K562 (cell line): ENCODE data around the gene RC3H2. TPM values are rescaled to one million over a fixed set of nuclear protein-coding genes. Genes with fewer than 3 reads are reported as not detected.

Experiments
- ATAC-seq: fragments of 200-7000 bp; cut with Tn5 transposase; 3 replicates; pipeline ENCODE4 v1.9.1; 2020; ENCODE audit warnings: moderate library complexity
- BruUV-seq: library from RNA; stranded (reverse); fragments of 400-500 nt; replicated peaks from 2 replicates; lab custom pipeline; 2021; lab: Mats Ljungman, UMichigan
- CTCF ChIA-PET: fragments of 300-600 bp; formaldehyde crosslinking; extraction: SDS; loops from one replicate; lab custom pipeline; 2021; ENCODE audit warnings: low intra/inter-chr PET ratio; lab: Yijun Ruan, JAX
- POLR2A ChIA-PET: fragments of 300-600, 350-650 bp; sonication (Branson Sonifier 250); formaldehyde crosslinking; extraction: SDS; loops from one replicate; lab custom pipeline; 2021; ENCODE audit warnings: antibody characterized with exemption, inconsistent platforms; lab: Yijun Ruan, JAX
- DNase-seq, 4 experiments: peaks; one replicate each; pipeline versions ENCODE4 v3.0.0 to v3.0.0-alpha.2; 2011 to 2018; ENCODE audit warnings: low spot score in 3 of 4, mixed read lengths in 3 of 4; ENCODE audit errors: extremely low read depth in 1 of 4
- FAIRE-seq: peaks from 2 replicates; lab custom pipeline; 2011; peaks lifted over from hg19 to GRCh38; lab: Jason Lieb, UNC
- H2AFZ ChIP-seq: 2 replicates; pipeline ENCODE4 v1.6.0; 2011; ENCODE audit warnings: low read depth, low read length, control low read depth, inconsistent platforms
- H3K27ac ChIP-seq: fragments of 200-600 bp; 3 replicates; pipeline ENCODE4 v1.8.0; 2011; ENCODE audit warnings: low read depth, mild to moderate bottlenecking, control low read depth, inconsistent platforms, low read length, moderate library complexity, mixed read lengths; ENCODE audit errors: extremely low read depth
- H3K27me3 ChIP-seq, 2 experiments: fragments of 300-600 bp in 1 of 2; 2 replicates in 1 of 2; 3 replicates in 1 of 2; pipeline versions ENCODE4 v1.6.0 to v1.8.0; 2011; ENCODE audit warnings: inconsistent platforms in 2 of 2, low read length in 2 of 2, mild to moderate bottlenecking in 1 of 2, mixed read lengths in 1 of 2, moderate library complexity in 1 of 2; ENCODE audit not compliant: control insufficient read depth in 2 of 2, insufficient read depth in 2 of 2
- H3K36me3 ChIP-seq: fragments of 300-600 bp; 3 replicates; pipeline ENCODE4 v1.8.0; 2011; ENCODE audit warnings: mild to moderate bottlenecking, low read length, inconsistent platforms; ENCODE audit not compliant: control insufficient read depth, insufficient read depth
- H3K4me1 ChIP-seq, 2 experiments: fragments of 200-600 bp in 1 of 2; replicated peaks in 1 of 2; 2 replicates in 1 of 2; 3 replicates in 1 of 2; pipeline versions ENCODE4 v1.5.1 to v1.8.0; 2011; ENCODE audit warnings: inconsistent platforms in 2 of 2, low read length in 2 of 2, mild to moderate bottlenecking in 1 of 2, mixed read lengths in 1 of 2, moderate library complexity in 1 of 2; ENCODE audit not compliant: control insufficient read depth in 2 of 2, insufficient read depth in 2 of 2
- H3K4me2 ChIP-seq: 2 replicates; pipeline ENCODE4 v1.6.1; 2011; ENCODE audit warnings: low read length, control low read depth, inconsistent platforms, mixed read lengths; ENCODE audit not compliant: insufficient read depth
- H3K4me3 ChIP-seq: fragments of 200-600 bp; sonication (generic), shearing (Covaris generic); 2 replicates; pipeline ENCODE4 v1.5.1; 2016; ENCODE audit warnings: control low read depth, inconsistent platforms
- H3K79me2 ChIP-seq: fragments of 200-600 bp; 3 replicates; pipeline ENCODE4 v1.8.0; 2011; ENCODE audit warnings: low read length, inconsistent platforms; ENCODE audit not compliant: control insufficient read depth, insufficient read depth
- H3K9ac ChIP-seq, 2 experiments: 2 replicates each; pipeline versions ENCODE4 v1.6.0 to v1.6.1; 2011; ENCODE audit warnings: low read depth in 2 of 2, low read length in 2 of 2, control low read depth in 1 of 2, inconsistent platforms in 1 of 2, mild to moderate bottlenecking in 1 of 2, mixed read lengths in 1 of 2; ENCODE audit not compliant: insufficient read depth in 1 of 2
- H3K9me1 ChIP-seq: one replicate; pipeline ENCODE4 v1.6.0; 2011; ENCODE audit warnings: inconsistent platforms, mild to moderate bottlenecking, low read length, moderate library complexity; ENCODE audit not compliant: control insufficient read depth, insufficient read depth
- H3K9me3 ChIP-seq: replicated peaks from 2 replicates; pipeline ENCODE4 v1.5.1; 2011; ENCODE audit warnings: low read depth, low read length, inconsistent platforms; ENCODE audit not compliant: control insufficient read depth, insufficient read depth
- H4K20me1 ChIP-seq: replicated peaks from 2 replicates; pipeline ENCODE4 v1.6.1; 2011; ENCODE audit warnings: low read length, inconsistent platforms, mixed read lengths; ENCODE audit not compliant: control insufficient read depth, insufficient read depth
- BCLAF1 ChIP-seq, 2 experiments: fragments of 450-650 bp in 1 of 2; IDR thresholded peaks; 2 replicates each; pipeline ENCODE4 v1.6.1; 2011 to 2017; ENCODE audit warnings: low read depth in 2 of 2, antibody characterized with exemption in 1 of 2, borderline replicate concordance in 1 of 2, low read length in 1 of 2, mild to moderate bottlenecking in 1 of 2, mixed read lengths in 1 of 2; ENCODE audit not compliant: control insufficient read depth in 1 of 2
- CEBPZ ChIP-seq: fragments of 150-350 bp; IDR thresholded peaks from 2 replicates; pipeline ENCODE4 v1.6.1; 2014; ENCODE audit warnings: low read depth, mild to moderate bottlenecking, low read length, borderline replicate concordance
- COPS2 ChIP-seq: fragments of 450-650 bp; conservative IDR thresholded peaks from 2 replicates; pipeline ENCODE4 v1.6.1; 2016; ENCODE audit warnings: mild to moderate bottlenecking, moderate library complexity
- GABPB1 ChIP-seq: sonication (generic); formaldehyde crosslinking; IDR thresholded peaks from 2 replicates; pipeline ENCODE4 v1.8.0; 2022; ENCODE audit warnings: mild to moderate bottlenecking, missing genetic modification reagents
- HOMEZ ChIP-seq: fragments of 250-450 bp; sonication (Bioruptor Pico); IDR thresholded peaks from 2 replicates; pipeline ENCODE4 v1.4.0; 2020; ENCODE audit warnings: mild to moderate bottlenecking, moderate library complexity
- KLF13 ChIP-seq: fragments of 450-650 bp; IDR thresholded peaks from 2 replicates; pipeline ENCODE4 v1.6.1; 2016; ENCODE audit warnings: missing genetic modification characterization, low read depth, mild to moderate bottlenecking, missing compliant biosample characterization, moderate library complexity, borderline replicate concordance
- PML ChIP-seq: IDR thresholded peaks from 2 replicates; pipeline ENCODE4 v1.6.1; 2012; ENCODE audit warnings: low read length, inconsistent platforms
- SIRT6 ChIP-seq: IDR thresholded peaks from one replicate; pipeline ENCODE4 v1.6.1; 2012; ENCODE audit warnings: low read depth, mild to moderate bottlenecking, control low read depth, inconsistent platforms, low read length, moderate library complexity
- STAT5B ChIP-seq: fragments of 250-450 bp; sonication (Bioruptor Pico); IDR thresholded peaks from 2 replicates; pipeline ENCODE4 v1.8.0; 2021; ENCODE audit warnings: mild to moderate bottlenecking, inconsistent platforms
- XRCC3 ChIP-seq: fragments of 450-650 bp; IDR thresholded peaks from 2 replicates; pipeline ENCODE4 v1.6.1; 2017; ENCODE audit warnings: mild to moderate bottlenecking, moderate library complexity
- XRCC4 ChIP-seq: IDR thresholded peaks from one replicate; pipeline ENCODE4 v1.6.1; 2011; ENCODE audit not compliant: insufficient read depth, insufficient read length; ENCODE audit errors: extremely low read depth
- ZNF324 ChIP-seq: fragments of 250-450 bp; sonication (Bioruptor Pico); IDR thresholded peaks from 2 replicates; pipeline ENCODE4 v1.4.0; 2020; ENCODE audit warnings: mild to moderate bottlenecking
- ZNF444 ChIP-seq: fragments of 250-450 bp; sonication (Bioruptor Pico); IDR thresholded peaks from 2 replicates; pipeline ENCODE4 v1.4.0; 2020; ENCODE audit warnings: mild to moderate bottlenecking, moderate library complexity
- ZNF507 ChIP-seq: conservative IDR thresholded peaks from 2 replicates; pipeline ENCODE4 v1.6.1; 2017; ENCODE audit warnings: missing genetic modification characterization, missing compliant biosample characterization
- WGBS: fragments of 100-300 bp; shearing (Covaris generic); methylation state at CpG from one replicate; pipeline ENCODE4 v1.1.6; 2016; ENCODE audit warnings: low coverage, mixed read lengths; ENCODE audit not compliant: insufficient coverage; ENCODE audit errors: missing lambda C conversion rate; 5-methylcytosine and 5-hydroxymethylcytosine counted together
- in situ Hi-C: fragments of 300-500 bp; cut with MboI; formaldehyde crosslinking; loops from 4 replicates; pipeline ENCODE4 v1.15.0; 2018; ENCODE audit warnings: inconsistent platforms, mixed read lengths
- intact Hi-C: fragments of 100-400 bp; cut with micrococcal nuclease; formaldehyde crosslinking; loops from 2 replicates; pipeline ENCODE4 v1.14.2; 2022
- polyA plus RNA-seq, 8 experiments: library from polyadenylated mRNA; depleted of rRNA in 4 of 8; stranded (reverse) in 5 of 8; unstranded in 3 of 8; fragments of >200 nt; fragmentation: Nextera tagmentation in 2 of 8; fragmentation: Illumina TruSeq in 1 of 8; extraction: Ambion mirVana in 2 of 8; extraction: Trizol in 1 of 8; gene quantifications; 2 replicates each; pipeline versions ENCODE4 v1.2.1 to v1.2.3, GENCODE V29; 2011 to 2014; ENCODE audit warnings: inconsistent platforms in 1 of 8, missing spikeins in 1 of 8
- total RNA-seq, 7 experiments: library from RNA; depleted of rRNA in 6 of 7; stranded (reverse); fragments of >200 nt in 6 of 7; fragmentation: Illumina TruSeq in 2 of 7; extraction: Trizol in 2 of 7; gene quantifications; 2 replicates each; pipeline versions ENCODE4 v1.2.1 to v1.2.3, GENCODE V29; 2011 to 2021; ENCODE audit warnings: low replicate concordance in 1 of 7

RC3H2 gene
- total and polyA plus RNA-seq, 9 of the 15 experiments (the other 6 are each of a cell fraction or from before 2014, with no cell fraction given) = 5.6 to 35.4 (median 18.6) TPM

- no peak for DNase-seq
- Histone ChIP-seq H3K79me2 (no peaks in the 10 kb centered on the region), H3K36me3 (peaks cover 74% of the 10 kb centered on the region), H3K4me1 (no peaks in the 10 kb centered on the region), H2AFZ (no peak overlapping the region), H3K9me1 (no peaks in the 10 kb centered on the region), H3K4me2 (no peak overlapping the region), H4K20me1 (no peaks in the 10 kb centered on the region), H3K4me3 (no peak overlapping the region), H3K27ac (no peak overlapping the region), H3K27me3 (no peaks in the 10 kb centered on the region), H3K9me3 (no peaks in the 10 kb centered on the region), H3K9ac (no peak overlapping the region)
- intact Hi-C loops = no loop called here
- 58% methylated on average over 3 of the region's 3 CpGs for WGBS
- no peak for FAIRE-seq
- BruUV-seq = no TSS peak
- no peak for ATAC-seq
- in situ Hi-C loops = no loop called here
- POLR2A ChIA-PET = interaction anchor here (0.6 to 1.9 kb wide), 3 partner anchors 9 to 1408 kb away, joined by 3 to 8 read pairs (median 4); no protein-coding TSS in a partner anchor
- CTCF ChIA-PET = no interaction called here
- TF ChIP-seq PML = no peak
- no peak for TF ChIP-seq XRCC4
- no peak for TF ChIP-seq STAT5B (CRISPR knock-in tag)
- TF ChIP-seq ZNF507 (tag) = no peak
- no peak for TF ChIP-seq GABPB1 (CRISPR knock-in tag)
- TF ChIP-seq XRCC3 = no peak
- TF ChIP-seq BCLAF1 (IDR thresholded peaks at IDR 0.05; ENCODE audit: borderline replicate concordance in 1 of 2, control insufficient read depth in 1 of 2, low read depth in 2 of 2, low read length in 1 of 2) = no peak
- no peak for TF ChIP-seq ZNF444 (CRISPR knock-in tag)
- no peak for TF ChIP-seq SIRT6
- no peak for TF ChIP-seq KLF13 (tag)
- TF ChIP-seq HOMEZ (CRISPR knock-in tag) = no peak
- TF ChIP-seq CEBPZ = no peak
- no peak for TF ChIP-seq ZNF324
- no peak for TF ChIP-seq COPS2
Observed at GRCh38 chr9:122888480-122888879, 16.7 kb downstream of the RC3H2 start.
